Measurements from ENCODE around the gene PSMG1.
"Not testable (repeated sequence)": the region's sequence is repeated elsewhere in the genome, so short reads cannot be mapped to it uniquely, and the experiment has no call there.

Gene PSMG1

DNA sequence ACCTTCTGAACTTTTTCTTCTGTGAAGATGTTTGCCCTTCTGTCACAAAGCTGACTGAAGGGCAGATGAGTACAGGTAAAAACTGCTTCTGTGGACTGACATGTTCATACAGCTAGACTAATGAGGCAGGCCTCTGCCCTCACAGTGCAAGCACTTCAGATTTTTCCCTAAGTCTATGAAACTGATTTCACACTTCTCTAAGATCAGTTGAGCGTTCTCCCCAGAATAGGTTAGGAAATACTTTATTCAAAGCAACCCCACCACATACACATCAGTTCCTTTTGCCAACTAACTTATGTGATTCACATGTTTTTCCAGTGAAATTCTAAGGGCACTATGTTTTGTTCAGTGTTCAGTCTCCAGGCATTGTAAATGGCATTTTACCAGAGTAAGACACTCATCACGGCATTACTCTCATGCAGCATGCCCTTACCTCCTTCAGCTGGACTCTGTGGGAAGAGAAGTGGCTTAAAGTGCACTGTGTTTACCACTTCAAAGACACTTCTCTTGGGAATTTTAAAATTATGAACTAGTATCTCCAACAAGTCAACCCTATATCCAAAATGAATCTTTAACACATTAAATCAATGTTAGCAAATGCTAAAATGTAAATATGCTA is 5.4 kb upstream of the PSMG1 start:
- no peak for DNase-seq

DNA sequence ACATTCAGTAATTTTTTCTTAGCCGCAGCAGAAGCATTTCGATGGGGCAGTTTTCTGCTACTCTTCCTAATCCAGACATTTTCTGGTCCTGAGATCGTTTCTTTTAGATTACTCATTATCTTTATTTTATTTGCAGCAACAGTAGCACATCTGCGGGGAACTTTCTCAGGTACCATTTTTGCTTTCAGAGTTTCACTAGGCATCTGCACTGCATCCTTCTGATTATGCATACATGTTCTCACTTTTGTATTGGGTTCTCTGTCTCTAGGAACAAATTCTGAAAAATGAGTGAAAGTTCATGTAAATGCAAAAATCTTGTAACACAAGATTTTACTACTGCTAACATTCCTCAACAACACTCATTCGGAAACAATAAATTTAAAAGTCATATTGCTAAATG is 3.9 kb upstream of the PSMG1 start:
- no peak for DNase-seq

DNA sequence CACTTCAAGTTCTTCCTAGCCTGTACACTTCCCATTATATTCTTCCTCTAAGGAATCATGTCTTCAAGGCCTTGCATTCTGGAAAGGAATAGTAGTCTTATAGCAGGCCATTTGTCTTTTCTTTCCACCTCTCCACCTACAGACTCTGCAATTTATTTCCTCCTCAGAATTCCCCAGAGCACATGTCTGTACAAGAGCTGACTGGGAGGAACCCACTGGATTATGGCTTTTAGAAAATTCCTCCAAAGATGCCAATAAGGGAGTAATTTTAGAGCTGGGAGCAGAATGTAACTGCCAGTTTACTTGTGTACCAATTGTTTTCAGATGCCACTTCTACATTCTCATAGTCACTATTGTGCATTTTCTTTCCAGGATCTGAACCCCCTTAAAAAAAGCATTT is 3.4 kb upstream of the PSMG1 start:
- DNase-seq: no peak

DNA sequence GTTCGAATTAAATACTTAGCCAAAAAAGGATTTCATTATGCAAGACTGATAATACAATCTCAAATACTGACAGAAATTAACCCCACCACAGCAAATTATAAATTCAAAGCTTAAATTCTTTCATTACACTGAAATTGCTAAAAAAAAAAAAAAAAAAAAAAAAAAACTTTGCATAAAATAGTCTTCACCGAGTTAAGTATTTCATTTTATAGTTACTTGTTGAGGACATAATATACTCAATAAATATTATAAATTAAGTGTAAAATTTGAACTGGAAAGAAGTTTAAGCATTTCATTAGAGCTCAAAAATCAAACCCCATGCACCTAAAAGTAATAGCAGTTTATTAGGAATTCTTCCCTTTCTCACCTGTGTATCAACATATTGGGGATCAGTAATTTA is 1.9 kb upstream of the PSMG1 start:
- DNase-seq: no peak

GRCh38 chr21:39184050-39184980 is 1.1 kb upstream of the PSMG1 start:
- no peak for DNase-seq

DNA sequence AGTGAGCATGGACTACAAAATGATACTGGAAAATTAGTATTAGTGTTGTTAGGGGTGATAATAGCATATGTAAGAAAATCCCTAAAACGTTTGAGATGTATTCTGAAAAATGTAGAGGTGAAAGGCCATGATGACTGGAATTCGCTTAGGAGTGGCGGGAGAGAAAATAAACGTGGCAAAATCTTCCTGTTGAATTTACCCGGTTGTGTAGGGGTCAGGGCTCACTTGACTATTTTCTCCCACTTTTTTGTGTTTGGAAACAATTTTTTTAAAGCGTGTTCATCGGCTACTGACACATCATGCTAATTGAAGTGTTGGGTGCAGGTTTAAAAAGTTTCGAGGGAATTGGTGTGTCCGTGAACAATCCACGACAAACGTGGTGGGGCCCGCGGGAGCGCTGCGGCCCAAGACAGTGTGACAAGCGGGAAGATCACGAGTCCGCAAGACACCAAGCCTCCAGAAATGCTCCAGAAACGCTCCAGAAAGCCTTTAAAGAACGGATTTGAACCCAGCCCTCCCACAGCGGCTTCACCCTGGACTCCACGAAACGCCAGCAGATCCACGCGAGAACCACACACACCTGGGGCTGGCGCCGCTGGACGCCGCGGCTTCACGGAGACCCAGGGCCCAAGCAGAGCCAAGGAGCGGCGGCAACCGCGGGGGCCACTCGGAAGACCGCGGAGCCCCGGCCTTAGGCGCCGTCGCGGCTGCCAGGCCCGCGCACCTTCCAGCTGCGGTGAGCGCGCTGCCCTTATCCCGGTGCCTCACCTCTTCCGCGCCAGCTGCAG is 573 bp downstream of the PSMG1 start:
- no peak for DNase-seq

DNA sequence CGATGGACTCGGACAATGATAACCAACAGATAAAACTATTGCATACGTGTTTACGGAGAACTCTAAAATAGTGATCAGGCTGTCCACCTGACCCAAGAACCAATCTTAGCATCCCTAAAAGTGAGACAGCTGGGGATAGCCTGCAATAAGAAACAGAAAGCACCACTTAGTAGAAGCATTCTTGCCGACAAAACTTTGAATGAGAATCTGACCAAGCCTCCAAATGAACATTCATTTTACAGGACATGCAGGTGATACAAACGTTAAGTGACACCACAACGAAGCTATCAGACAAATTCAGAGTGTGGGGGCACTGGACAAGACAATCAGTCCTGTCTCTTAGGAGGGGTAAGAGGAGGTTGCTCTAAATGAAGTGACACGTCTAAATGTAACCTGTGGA is 1.2 kb downstream of the PSMG1 start:
- DNase-seq: no peak

DNA sequence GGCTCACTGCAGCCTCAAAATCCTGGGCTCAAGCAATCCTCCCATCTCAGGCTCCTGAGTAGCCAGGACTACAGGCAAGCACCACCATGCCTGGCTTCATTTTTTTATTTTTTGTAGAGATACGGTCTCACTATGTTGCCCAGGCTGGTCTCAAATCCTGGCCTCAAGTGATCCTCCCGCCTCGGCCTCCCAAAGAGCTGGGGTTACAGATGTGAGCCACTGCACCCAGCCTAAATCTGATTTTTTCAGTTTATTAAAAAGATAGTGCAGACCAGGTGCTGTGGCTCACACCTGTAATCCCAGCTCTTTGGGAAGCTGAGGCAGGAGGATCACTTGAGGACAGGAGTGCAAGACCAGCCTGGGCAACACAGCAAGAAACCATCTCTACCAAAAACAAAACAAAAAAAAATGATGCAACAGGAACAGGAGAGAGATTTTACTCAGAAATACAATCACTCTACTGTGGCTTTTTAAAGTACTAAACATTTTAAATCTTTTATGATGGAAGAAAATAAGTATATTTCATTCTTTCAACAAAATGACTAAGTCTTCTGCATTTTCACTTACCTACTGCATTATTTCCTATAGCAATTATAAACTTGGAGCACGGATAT is 1.9 kb downstream of the PSMG1 start:
- no peak for DNase-seq

DNA sequence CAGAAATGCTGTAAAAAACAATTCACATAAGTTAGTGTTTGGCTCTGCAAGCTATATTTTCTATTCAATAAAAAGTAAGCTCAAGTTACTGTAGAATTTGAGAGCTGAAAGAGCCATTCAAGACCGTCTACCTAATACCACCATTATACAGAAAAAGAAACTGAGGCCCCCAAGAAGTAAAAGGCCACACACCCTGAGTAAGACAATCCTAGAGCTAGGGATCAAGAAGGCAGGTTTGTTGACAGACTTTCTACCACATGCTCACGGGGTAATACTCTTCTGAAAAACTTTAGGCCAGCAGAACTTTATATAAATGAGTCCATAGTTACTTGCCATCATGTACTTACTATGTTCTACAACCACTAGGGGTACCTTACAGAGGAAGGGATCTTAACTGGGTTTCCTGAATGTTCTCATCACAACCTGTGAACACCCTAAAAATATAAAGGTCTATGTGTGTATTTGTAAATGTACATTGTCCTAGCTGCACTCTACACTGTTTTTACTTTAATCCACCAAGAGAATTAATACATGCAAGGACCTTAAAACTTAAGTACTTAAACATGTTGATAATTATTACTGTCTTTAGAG is 2.7 kb downstream of the PSMG1 start:
- no peak for DNase-seq

DNA sequence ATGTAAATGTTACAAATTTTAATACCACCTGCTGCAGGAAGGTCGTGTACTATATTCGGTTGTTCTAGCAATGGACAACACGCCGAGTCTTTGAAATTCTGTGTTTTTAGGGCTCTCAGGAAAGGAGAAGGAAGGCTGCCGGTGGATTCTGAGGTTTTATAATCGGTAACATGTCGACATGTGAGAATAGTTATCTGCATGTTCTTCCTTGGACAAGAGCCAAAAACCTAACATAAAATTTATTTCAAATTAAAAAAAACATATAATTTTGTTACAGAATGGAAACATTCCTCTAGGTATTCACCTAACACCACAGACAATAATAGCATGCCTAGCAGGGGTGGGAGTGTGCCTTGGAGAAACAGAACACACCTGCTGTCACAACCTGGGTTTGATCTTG is 4.8 kb downstream of the PSMG1 start:
- DNase-seq: no peak

- no peak for DNase-seq
These were observed 7.0 kb downstream of the PSMG1 start for GRCh38 chr21:39176271-39176709.

- DNase-seq: no peak
These were observed 7.6 kb downstream of the PSMG1 start for GRCh38 chr21:39175665-39176064.

DNA sequence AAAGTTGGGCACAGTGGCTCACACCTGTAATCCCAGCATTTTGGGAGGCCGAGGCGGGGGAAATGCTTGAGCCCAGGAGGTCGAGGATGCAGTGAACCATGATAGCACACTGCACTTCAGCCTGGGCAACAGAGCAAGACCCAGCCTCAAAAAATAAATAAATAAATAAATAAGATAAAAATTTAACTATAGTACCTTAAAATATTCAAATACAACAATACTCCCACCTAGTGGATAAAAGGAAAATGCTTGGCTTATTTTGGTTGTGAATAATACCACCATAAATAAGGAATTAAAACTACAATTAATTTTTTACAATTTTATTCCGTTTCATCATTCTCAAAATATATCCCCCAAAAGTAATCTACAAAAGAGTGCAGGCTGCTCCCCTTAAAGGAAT is 8.1 kb downstream of the PSMG1 start:
- no peak for DNase-seq

- DNase-seq: no peak
These were observed 9.3 kb downstream of the PSMG1 start for GRCh38 chr21:39173716-39174680.

DNA sequence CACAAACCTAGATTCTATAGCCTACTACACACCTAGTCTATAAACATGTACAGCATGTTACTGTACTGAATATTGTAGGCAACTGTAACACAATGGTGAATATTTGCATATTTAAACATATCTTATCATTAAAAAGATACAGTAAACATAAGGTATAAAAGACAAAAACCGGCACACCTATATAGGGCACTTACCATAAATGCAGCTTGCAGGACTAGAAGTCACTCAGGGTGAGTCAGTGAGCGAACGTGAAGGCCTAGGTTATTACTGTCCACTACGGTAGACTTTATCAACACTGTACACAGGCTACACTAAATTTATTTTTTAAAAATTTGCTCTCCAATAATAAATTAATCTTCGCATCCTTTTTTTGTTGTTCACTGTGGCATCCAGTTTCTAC is 13.3 kb downstream of the PSMG1 start:
- DNase-seq: no peak

DNA sequence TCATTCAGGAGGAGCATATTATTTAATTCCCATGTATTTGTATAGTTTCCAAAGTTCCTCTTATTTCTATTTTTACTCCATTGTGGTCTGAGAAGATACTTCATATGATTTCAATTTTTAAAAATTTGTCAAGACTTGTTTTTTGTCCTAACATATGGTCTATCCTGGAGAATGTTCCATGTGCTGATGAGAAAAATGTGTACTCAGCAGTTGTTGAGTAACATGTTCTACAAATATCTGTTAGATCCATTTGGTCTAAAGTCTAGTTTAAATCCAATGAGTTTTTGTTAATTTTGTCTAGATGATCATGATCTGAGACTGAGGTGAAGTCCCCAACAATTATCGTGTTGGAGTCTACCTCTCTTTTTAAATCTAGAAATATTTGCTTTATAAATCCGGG is 14.5 kb downstream of the PSMG1 start:
- no peak for DNase-seq

- DNase-seq: no peak
These were observed 18.7 kb downstream of the PSMG1 start for GRCh38 chr21:39164523-39164922.

DNA sequence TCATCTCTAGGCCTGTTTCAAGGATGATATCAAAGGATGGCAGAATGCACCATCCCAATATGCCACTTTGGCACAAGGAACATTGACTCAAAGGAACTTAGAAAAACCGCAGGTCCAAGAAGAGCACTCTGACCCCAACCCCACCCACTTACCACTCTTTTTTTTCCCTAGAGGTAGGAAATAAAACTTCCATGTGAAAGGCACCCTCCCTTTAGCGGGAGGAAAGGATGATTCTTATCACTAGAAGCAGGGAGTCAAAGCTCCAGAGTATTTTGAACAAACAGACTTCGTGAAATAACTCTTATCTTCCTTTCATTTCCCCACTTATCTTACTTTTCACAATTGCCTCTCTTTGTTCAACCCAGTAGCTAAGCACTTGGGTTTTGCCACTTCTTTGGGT is 22.2 kb downstream of the PSMG1 start:
- DNase-seq: no peak

- no peak for DNase-seq
These were observed 23.7 kb downstream of the PSMG1 start for GRCh38 chr21:39159342-39160063.

DNA sequence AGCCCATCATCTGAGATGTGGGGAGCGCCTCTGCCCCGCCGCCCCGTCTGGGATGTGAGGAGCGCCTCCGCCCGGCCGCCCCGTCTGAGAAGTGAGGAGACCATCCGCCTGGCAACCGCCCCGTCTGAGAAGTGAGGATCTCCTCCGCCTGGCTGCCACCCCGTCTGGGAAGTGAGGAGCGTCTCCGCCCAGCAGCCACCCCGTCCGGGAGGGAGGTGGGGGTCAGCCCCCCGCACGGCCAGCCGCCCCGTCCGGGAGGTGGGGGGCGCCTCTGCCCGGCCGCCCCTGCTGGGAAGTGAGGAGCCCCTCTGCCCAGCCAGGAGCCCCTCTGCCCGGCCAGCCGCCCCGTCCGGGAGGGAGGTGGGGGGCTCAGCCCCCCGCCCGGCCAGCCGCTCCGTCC is 26.0 kb downstream of the PSMG1 start:
- DNase-seq: not testable (repeated sequence)

- no peak for DNase-seq
These were observed 27.2 kb downstream of the PSMG1 start for GRCh38 chr21:39156024-39156423.

All from stimulated activated CD4-positive, alpha-beta T cell treated with anti-CD3 and anti-CD28 coated beads, Interleukin-12 subunit alpha, Interleukin-12 subunit beta, amount 100 ng/mL, for 4 hours (primary cell).